NCI-H2227 (cell line): ENCODE data around the gene MAN1C1.
A peak's percentile ranks its signal among the peaks of the same experiment; 100 is the strongest.

Source experiments
- DNase-seq: peaks from one replicate; lab custom pipeline; 2025; ENCODE audit not compliant: unreplicated experiment; lab: John Stamatoyannopoulos, UW

The MAN1C1 gene

DNA sequence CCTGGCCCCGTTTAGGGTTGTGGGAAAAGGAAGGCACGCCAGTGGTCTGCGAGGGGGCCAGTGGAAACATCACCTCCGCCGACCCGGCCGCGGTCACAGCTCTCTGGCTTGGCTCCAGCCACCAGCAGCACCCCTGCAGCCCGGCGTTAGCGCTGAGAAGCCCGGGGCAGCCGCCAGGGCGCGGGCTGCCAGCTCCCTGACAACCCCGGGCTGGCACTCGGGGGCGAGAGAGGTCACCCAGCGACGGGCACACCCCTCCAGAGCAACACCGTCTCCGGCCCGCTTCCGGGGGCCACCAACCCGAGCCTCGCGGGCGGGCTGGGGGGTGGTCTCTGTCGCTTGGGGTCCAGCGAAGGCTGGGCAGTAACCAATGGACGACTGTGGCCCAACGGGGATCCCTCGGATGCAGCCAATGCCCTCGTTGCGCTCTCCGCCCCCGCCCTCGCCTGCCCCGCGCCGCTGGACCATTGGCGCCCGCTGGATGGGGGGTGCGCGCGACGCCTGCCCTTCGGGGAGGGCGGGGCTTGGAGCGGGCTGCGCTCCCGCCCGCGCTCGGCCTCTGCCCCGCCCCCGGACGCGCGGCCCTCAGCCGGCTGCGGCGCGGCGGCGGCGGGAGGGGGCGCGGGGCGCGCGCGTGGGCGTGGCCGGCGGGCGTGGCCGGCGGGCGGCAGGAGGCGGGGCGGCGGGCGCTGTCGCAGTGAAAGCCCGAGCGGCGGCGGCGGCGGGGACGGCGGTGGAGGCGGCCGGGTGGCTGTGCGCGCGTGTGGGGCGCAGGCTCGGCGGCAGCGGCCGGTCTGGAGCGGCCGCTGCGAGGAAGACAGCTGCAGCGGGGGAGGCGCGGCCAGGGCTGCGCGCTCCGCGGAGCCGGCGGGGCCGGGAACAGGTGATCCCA, at the start of gene MAN1C1:
MAN1C1 (plus strand) TSS at position 697 of the 892 bp plus-strand sequence. CDS start 1,007 bp downstream, outside the sequence.
- peak; percentile 97 for DNase-seq

- DNase-seq = no peak
Observed at GRCh38 chr1:25567710-25568089, 48.9 kb upstream of the MAN1C1 start.

- no peak for DNase-seq
Observed at GRCh38 chr1:25568090-25568833, 48.3 kb upstream of the MAN1C1 start.

GRCh38 chr1:25568834-25569596, 47.6 kb upstream of the MAN1C1 start:
- DNase-seq = no peak

DNA sequence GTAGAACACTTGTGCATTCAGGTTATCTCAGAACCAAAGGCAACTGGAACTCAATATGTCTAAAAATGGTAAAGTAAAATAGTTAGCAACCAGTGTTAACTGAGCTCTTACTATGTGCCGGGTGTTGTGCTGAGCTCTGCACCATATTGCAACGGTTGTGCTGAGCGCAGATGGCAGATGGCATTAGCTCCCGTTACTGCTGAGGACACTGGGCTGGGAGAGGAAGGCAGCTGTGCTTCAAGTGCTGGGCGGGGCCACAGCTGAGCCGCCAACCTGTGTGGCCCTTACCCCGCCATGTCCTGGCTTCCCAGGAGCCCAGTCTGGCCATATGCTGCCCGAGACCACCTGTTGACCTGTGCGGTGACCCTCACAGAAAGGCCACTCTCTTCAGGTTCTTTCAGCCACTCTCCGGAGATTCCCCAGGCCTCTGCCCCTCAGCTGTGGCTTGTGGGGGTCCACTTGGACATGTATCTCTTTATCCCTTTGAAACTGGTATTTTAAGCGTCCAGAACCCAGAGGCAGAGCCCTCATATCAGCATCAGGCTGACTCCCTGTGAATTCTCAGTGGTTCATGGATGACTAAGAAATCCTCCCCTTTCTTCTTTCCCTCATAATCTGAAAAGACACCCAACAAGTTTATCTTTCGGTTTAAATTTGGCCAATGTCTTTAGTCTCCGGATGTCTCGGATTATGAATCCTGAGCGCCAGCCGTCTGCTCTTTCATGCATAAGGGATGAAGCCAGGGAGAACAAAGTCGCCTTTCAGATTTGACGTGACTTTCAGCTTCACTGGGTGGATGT, 46.8 kb upstream of the MAN1C1 start:
- DNase-seq = peak; percentile 28

GRCh38 chr1:25570798-25571521, 45.6 kb upstream of the MAN1C1 start:
- no peak for DNase-seq

GRCh38 chr1:25571522-25571970, 45.0 kb upstream of the MAN1C1 start:
- DNase-seq = no peak

GRCh38 chr1:25572107-25572506, 44.5 kb upstream of the MAN1C1 start:
- no peak for DNase-seq

DNA sequence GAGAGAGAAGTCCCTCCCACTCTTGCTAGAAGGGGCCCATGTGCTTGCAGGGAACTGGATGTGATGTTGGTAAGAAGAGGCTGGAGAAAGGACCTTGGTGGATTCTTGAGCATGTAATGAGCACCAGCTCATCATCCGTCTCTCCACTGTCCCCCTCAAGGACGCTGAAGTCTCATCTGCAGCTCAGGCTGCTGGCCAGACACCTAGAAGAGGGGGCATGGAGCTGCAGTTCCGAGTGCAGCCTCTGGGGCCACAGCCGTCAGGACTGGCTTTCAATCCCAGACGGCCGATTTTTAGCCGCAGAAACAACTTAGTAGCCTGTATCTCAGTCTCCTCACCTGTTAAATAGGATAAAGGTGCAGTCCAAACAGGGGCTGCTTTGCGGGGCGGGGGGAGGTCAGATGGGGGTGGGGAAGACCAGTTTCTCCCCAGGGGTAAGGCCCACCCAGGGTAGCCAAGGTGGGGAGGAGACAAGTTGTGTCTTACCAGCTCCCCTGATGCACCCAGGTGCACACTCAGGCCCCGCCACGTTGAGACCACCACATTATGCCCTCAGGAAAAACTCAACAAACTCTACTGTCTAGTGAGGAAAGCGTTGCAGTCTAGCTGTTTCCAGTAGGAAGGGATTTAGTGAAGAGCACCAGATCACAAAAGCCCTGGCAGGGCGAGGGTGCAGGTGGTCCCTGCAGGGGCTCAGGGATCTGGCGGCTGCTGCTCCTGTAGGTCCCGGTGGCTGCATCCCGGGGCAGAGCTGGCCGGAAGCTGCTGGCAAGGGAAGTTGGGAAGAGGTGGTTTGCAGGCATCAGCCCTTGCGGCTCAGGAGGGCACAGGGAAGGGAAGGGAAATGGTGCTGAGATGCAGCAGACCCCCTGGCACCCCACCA, 43.6 kb upstream of the MAN1C1 start:
- peak; percentile 63 for DNase-seq

- no peak for DNase-seq
Observed at GRCh38 chr1:25573591-25573930, 43.0 kb upstream of the MAN1C1 start.

DNA sequence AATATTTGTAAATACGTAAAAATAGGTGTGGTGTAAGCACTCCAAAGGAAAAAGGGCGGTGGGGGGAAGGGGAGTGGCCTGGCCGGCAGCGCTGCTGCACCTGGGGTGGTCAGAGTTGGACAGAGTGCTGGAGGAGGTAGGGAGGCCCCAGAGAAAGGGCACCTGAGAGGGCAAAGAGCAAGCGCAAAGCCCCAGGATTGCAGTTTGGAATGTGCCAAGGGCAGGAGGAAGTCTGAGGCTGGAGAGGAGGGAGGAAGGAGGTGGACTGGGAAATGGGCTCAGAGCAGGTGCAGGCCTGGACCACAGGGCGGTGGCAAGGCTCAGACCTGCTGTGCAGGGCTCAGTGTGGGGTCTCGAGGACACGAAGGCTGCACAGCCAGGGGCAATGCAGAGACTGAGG, 42.6 kb upstream of the MAN1C1 start:
- no peak for DNase-seq

DNA sequence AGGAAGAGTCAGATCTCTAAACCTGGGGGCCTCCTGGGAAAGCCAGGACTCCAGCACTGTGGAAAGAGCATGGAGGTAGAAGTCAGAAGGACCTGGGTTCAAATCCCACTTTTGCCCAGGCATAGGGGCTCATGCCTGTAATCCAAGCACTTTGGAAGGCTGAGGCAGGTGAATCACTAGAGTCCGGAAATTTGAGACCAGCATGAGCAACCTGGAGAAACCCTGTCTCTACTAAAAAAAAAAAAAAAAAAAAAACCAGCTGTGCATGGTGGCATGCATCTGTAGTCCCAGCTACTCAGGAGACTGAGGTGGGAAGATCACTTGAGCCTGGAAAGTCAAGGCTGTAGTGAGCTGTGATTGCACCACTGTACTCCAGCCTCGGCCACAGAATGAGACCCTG, 41.4 kb upstream of the MAN1C1 start:
- no peak for DNase-seq

GRCh38 chr1:25576459-25577133, 40.0 kb upstream of the MAN1C1 start:
- no peak for DNase-seq

GRCh38 chr1:25577134-25577920, 39.3 kb upstream of the MAN1C1 start:
- no peak for DNase-seq

GRCh38 chr1:25579292-25580252, 37.0 kb upstream of the MAN1C1 start:
- no peak for DNase-seq

- no peak for DNase-seq
Observed at GRCh38 chr1:25580927-25581326, 35.7 kb upstream of the MAN1C1 start.

GRCh38 chr1:25581764-25582163, 34.8 kb upstream of the MAN1C1 start:
- DNase-seq = no peak
